Bone marrow (tissue), 2 donors: Measurements from ENCODE around the gene SRGAP2.
"Not testable (repeated sequence)": the region's sequence is repeated elsewhere in the genome, so short reads cannot be mapped to it uniquely, and the experiment has no call there.

ENCODE experiments used
- DNase-seq, 2 donors: peaks; one replicate each; lab custom pipeline; 2025; lab: John Stamatoyannopoulos, UW

Gene SRGAP2

GRCh38 chr1:206203364-206204158 lies at the start of gene SRGAP2:
Gene SRGAP2, plus strand, starts transcription at chr1:206203541. Its CDS starts 2,430 bp downstream, at chr1:206205971.
- peak in 1 of 2 donors; percentile 20 for DNase-seq

GRCh38 chr1:206167350-206168029 lies 35.9 kb upstream of the SRGAP2 start:
- DNase-seq = not testable (repeated sequence)

GRCh38 chr1:206169794-206170193 lies 33.5 kb upstream of the SRGAP2 start:
- DNase-seq = not testable (repeated sequence)

GRCh38 chr1:206173110-206173719 lies 30.1 kb upstream of the SRGAP2 start:
- not testable (repeated sequence) for DNase-seq

GRCh38 chr1:206174182-206174868 lies 29.0 kb upstream of the SRGAP2 start:
- not testable (repeated sequence) for DNase-seq

GRCh38 chr1:206175459-206176113 lies 27.8 kb upstream of the SRGAP2 start:
- DNase-seq = not testable (repeated sequence)

- DNase-seq = not testable (repeated sequence)
Observed at GRCh38 chr1:206176114-206176502, 27.2 kb upstream of the SRGAP2 start.

GRCh38 chr1:206178061-206178989 lies 25.0 kb upstream of the SRGAP2 start:
- not testable (repeated sequence) for DNase-seq

GRCh38 chr1:206179666-206180065 lies 23.7 kb upstream of the SRGAP2 start:
- not testable (repeated sequence) for DNase-seq

- not testable (repeated sequence) for DNase-seq
Observed at GRCh38 chr1:206182368-206183317, 20.7 kb upstream of the SRGAP2 start.

GRCh38 chr1:206183788-206184187 lies 19.6 kb upstream of the SRGAP2 start:
- DNase-seq = not testable (repeated sequence)

- not testable (repeated sequence) for DNase-seq
Observed at GRCh38 chr1:206185778-206186177, 17.6 kb upstream of the SRGAP2 start.

- not testable (repeated sequence) for DNase-seq
Observed at GRCh38 chr1:206186826-206187225, 16.5 kb upstream of the SRGAP2 start.

GRCh38 chr1:206195182-206195581 lies 8.2 kb upstream of the SRGAP2 start:
- DNase-seq = not testable (repeated sequence)

- not testable (repeated sequence) for DNase-seq
Observed at GRCh38 chr1:206196748-206197424, 6.5 kb upstream of the SRGAP2 start.

GRCh38 chr1:206202789-206203363 lies 465 bp upstream of the SRGAP2 start, which contains the start of gene FAM72A:
Gene FAM72A, minus strand, starts transcription at chr1:206202839. Its CDS starts 814 bp downstream, at chr1:206202025.
- peak; percentile 63 to 98 for DNase-seq

GRCh38 chr1:206204159-206204511 lies 794 bp downstream of the SRGAP2 start:
- not testable (repeated sequence) for DNase-seq

- DNase-seq = not testable (repeated sequence)
Observed at GRCh38 chr1:206204871-206205270, 1.5 kb downstream of the SRGAP2 start.
